ENCODE measurements around the gene CADPS. TPM values are rescaled to one million over a fixed set of nuclear protein-coding genes. Genes with fewer than 3 reads are reported as not detected.

CADPS gene
- total RNA-seq (10 to 100 TPM in 9 of 10 donors, 1 to 10 TPM in 1; 8.1 to 36.6 (median 21.6) TPM), polyA plus RNA-seq (10 to 100 TPM in 1 of 2 donors, 1 to 10 TPM in 1; 1.4 to 26.6 TPM)
- long read RNA-seq, donor 1, partial matches to known transcripts, result 0 of 2 reads
- long read RNA-seq, donor 1, other reads (novel, unspliced or antisense), result 2 of 2 reads
- long read RNA-seq, donor 2, full-length matches to known transcripts, result 1 of 13 reads
- long read RNA-seq, donor 2, partial matches to known transcripts, result 8 of 13 reads
- long read RNA-seq, donor 2, other reads (novel, unspliced or antisense), result 4 of 13 reads
- long read RNA-seq, donor 3, partial matches to known transcripts, result 2 of 5 reads
- long read RNA-seq, donor 3, other reads (novel, unspliced or antisense), result 3 of 5 reads

DNA sequence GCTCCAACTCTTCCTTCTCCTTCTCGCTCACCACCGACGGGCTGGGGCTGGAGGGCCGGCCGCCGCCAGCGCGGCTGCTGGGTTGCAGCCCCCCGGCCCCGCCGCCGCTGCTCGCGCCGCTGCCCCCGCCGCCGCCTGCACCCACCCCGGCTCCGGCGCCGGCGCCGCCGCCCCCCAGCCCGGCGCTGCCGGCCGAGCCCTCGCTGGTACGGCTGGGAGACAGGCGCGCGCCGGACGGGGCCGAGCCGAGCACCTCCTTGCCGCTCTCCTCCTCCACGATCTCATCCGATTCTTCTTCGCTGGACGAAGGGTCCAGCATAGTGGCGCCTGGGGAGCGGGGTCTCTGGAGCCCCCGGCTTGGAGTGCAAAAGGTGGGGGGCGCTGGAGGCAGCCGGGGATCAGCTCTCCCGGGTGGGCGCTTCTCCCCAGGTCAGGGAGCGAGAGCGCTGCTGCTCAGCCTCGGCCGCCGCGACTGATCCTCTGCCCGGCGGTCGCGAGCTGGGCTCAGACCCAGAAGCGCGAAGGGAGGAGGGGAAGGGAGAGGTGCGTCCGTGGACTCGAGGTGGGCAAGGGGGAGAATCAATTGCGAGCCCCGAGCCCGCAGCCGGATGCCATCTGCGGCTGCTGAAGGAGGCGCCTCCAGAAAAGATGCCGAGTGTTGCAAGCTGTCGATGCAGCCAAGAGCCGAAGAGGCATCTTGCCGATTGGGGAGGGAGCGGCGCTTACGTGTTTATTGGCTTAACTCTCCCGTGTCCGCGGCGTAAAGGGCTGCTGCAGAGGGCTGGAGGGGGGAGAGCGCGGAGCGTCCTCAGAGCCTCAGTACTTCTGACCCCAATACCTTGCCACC is at the start of gene CADPS:
TSS of gene CADPS (minus strand) at position 706 of the 847 bp plus-strand sequence. CDS start at position 319, 387 bp downstream.
- ATAC-seq, result no peak
- H3K27me3 ChIP-seq, result peaks cover 0 to 55% (median 33%) of the 10 kb centered on the region in 7 donors

DNA sequence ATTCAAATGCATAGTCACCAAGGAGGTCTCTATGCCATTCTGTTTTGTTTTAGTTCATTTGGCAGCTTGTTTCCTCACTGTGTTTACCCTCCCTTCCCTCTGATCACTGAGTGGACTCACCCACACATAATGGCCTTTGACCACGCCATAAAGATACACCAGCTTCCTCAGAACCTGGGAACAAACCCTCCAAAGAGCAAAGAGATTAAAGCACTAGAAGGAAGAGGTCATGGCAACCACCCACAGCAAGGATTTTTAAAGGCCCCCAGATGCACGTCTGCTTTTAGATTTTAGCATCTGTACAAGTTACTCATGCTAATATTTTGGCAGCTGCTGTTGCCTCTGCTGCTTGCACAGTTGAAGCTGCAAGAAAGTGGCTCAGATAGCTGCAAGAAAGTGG is 47.9 kb upstream of the CADPS start:
- no peaks in the 10 kb centered on the region for H3K36me3 ChIP-seq
- TF ChIP-seq, protein P1, sequence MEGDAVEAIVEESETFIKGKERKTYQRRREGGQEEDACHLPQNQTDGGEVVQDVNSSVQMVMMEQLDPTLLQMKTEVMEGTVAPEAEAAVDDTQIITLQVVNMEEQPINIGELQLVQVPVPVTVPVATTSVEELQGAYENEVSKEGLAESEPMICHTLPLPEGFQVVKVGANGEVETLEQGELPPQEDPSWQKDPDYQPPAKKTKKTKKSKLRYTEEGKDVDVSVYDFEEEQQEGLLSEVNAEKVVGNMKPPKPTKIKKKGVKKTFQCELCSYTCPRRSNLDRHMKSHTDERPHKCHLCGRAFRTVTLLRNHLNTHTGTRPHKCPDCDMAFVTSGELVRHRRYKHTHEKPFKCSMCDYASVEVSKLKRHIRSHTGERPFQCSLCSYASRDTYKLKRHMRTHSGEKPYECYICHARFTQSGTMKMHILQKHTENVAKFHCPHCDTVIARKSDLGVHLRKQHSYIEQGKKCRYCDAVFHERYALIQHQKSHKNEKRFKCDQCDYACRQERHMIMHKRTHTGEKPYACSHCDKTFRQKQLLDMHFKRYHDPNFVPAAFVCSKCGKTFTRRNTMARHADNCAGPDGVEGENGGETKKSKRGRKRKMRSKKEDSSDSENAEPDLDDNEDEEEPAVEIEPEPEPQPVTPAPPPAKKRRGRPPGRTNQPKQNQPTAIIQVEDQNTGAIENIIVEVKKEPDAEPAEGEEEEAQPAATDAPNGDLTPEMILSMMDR (IDR thresholded peaks at IDR 0.05), result no peak
- no peak overlapping the region for H3K4me3 ChIP-seq
- intact Hi-C loops (cut with DNase I), result loop anchor here in 1 of 10 donors (10.0 kb wide), 1 partner anchor 258 kb away; no protein-coding TSS in a partner anchor
- DNase-seq (no peak), ATAC-seq (no peak)
- no peak overlapping the region for H3K27ac ChIP-seq
- WGBS, 2 donors, result 44 to 73% methylated on average over 2 of the region's 2 CpGs
- no peaks in the 10 kb centered on the region for H3K27me3 ChIP-seq
- no peaks in the 10 kb centered on the region for H3K9me3 ChIP-seq
- H3K4me1 ChIP-seq, result no peaks in the 10 kb centered on the region

More for the DNA sequence above, at the start of gene CADPS:
- Histone ChIP-seq H3K4me3 (peak within 1 kb of the TSS; percentile 36 to 65 (median 60)), H3K36me3 (no peaks in the 10 kb centered on the region), H3K27ac (peak within 1 kb of the TSS; percentile 78 to 96 (median 90)), H3K9me3 (peaks cover 0 to 9% (median 0%) of the 10 kb centered on the region in 11 donors), H3K4me1 (peaks cover 0 to 26% (median 6%) of the 10 kb centered on the region in 9 donors)
- TF ChIP-seq, protein P1 (IDR thresholded peaks at IDR 0.05), result no peak
- intact Hi-C loops (cut with DNase I), result loop anchor here in 5 of 10 donors (5.0 to 10.0 kb wide), 4 partner anchors 210 to 320 kb away; no protein-coding TSS in a partner anchor
- DNase-seq, result peak; percentile 7 to 21
- WGBS, 2 donors, result 1% methylated on average over 82 to 85 of the region's 85 CpGs

DNA sequence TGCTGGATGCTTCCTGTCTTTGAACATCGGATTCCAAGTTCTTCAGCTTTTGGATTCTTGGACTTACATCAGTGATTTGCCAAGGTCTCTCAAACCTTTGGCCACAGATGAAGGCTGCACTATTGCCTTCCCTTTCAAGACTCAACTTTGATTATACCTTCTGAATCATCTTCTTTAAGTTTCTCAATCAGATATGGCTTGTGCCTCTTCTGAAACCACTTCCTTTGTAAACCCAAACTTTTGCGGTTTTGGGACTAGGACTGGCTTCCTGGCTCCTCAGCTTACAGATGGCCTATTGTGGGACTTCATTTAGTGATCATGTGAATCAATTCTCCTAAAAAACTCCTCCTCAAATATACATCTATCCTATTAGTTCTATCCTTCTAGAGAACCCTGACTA is 47.1 kb upstream of the CADPS start:
- Histone ChIP-seq H3K27me3 (no peaks in the 10 kb centered on the region), H3K4me3 (no peak overlapping the region), H3K9me3 (no peaks in the 10 kb centered on the region), H3K36me3 (no peaks in the 10 kb centered on the region), H3K27ac (no peak overlapping the region), H3K4me1 (no peaks in the 10 kb centered on the region)
- DNase-seq (no peak), ATAC-seq (no peak)
- intact Hi-C loops (cut with DNase I), result loop anchor here in 1 of 10 donors (10.0 kb wide), 1 partner anchor 258 kb away; no protein-coding TSS in a partner anchor
- 56 to 66% methylated on average over 2 of the region's 2 CpGs for WGBS, 2 donors
- TF ChIP-seq, protein P1 (IDR thresholded peaks at IDR 0.05), result no peak

DNA sequence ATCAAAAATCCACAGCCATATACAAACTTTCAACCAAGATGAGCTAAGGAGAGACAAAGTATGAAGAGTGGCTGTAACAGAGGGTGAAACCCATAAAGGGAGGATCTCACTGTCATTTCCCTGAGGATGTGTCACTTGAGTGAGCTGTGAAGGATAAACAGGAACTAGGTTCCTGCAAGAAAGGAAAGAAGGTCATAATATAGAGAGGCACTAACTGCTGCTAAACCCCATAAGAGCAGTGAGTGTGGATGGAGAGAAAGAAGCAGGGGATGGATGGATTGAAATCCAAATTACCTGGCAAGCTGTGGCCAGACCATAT is 45.2 kb upstream of the CADPS start:
- no peak for DNase-seq
- Histone ChIP-seq H3K27ac (no peak overlapping the region), H3K4me3 (no peak overlapping the region), H3K4me1 (no peaks in the 10 kb centered on the region), H3K27me3 (no peaks in the 10 kb centered on the region), H3K36me3 (no peaks in the 10 kb centered on the region), H3K9me3 (no peaks in the 10 kb centered on the region)
- intact Hi-C loops (cut with DNase I), result loop anchor here in 1 of 10 donors (10.0 kb wide), 1 partner anchor 256 kb away; no protein-coding TSS in a partner anchor
- TF ChIP-seq, protein P1 (IDR thresholded peaks at IDR 0.05), result no peak
- ATAC-seq, result no peak
